HEK293 (cell line): ENCODE measurements around the gene SRSF12.

ENCODE experiments used
- BCL11A ChIP-seq: fragments of 450-650 bp; formaldehyde crosslinking; IDR thresholded peaks from 2 replicates; pipeline ENCODE4 v1.5.1; 2016; ENCODE audit warnings: low read depth, missing biosample characterization, missing genetic modification characterization
- EGR2 ChIP-seq: fragments of 450-650 bp; formaldehyde crosslinking; IDR thresholded peaks from 2 replicates; pipeline ENCODE4 v1.5.1; 2016; ENCODE audit warnings: low read depth, missing biosample characterization, missing genetic modification characterization
- GLI4 ChIP-seq: fragments of 450-650 bp; formaldehyde crosslinking; IDR thresholded peaks from 2 replicates; pipeline ENCODE4 v1.5.1; 2016; ENCODE audit warnings: missing biosample characterization, missing genetic modification characterization
- GLIS2 ChIP-seq: fragments of 450-650 bp; formaldehyde crosslinking; IDR thresholded peaks from 2 replicates; pipeline ENCODE4 v1.5.1; 2016; ENCODE audit warnings: missing biosample characterization, missing genetic modification characterization
- HOXA7 ChIP-seq: sonication (generic); formaldehyde crosslinking; IDR thresholded peaks from 2 replicates; pipeline ENCODE4 v1.8.1; 2022; ENCODE audit warnings: missing genetic modification reagents, borderline replicate concordance
- KLF1 ChIP-seq: fragments of 450-650 bp; formaldehyde crosslinking; IDR thresholded peaks from 2 replicates; pipeline ENCODE4 v1.5.1; 2016; ENCODE audit warnings: missing biosample characterization, missing genetic modification characterization
- KLF10 ChIP-seq: fragments of 450-650 bp; IDR thresholded peaks from 2 replicates; pipeline ENCODE4 v1.5.1; 2018; ENCODE audit warnings: missing biosample characterization, mild to moderate bottlenecking, missing genetic modification characterization
- KLF8 ChIP-seq: fragments of 450-650 bp; formaldehyde crosslinking; IDR thresholded peaks from 2 replicates; pipeline ENCODE4 v1.5.1; 2016; ENCODE audit warnings: missing biosample characterization, missing genetic modification characterization
- KLF9 ChIP-seq: fragments of 450-650 bp; formaldehyde crosslinking; IDR thresholded peaks from 2 replicates; pipeline ENCODE4 v1.5.1; 2016; ENCODE audit warnings: missing biosample characterization, missing genetic modification characterization, low read depth
- MZF1 ChIP-seq: fragments of 450-650 bp; formaldehyde crosslinking; IDR thresholded peaks from 2 replicates; pipeline ENCODE4 v1.5.1; 2017; ENCODE audit warnings: missing biosample characterization, missing genetic modification characterization, borderline replicate concordance
- OSR2 ChIP-seq: fragments of 450-650 bp; formaldehyde crosslinking; IDR thresholded peaks from 2 replicates; pipeline ENCODE4 v1.5.1; 2016; ENCODE audit warnings: missing biosample characterization, missing genetic modification characterization
- PBX3 ChIP-seq: sonication (generic); formaldehyde crosslinking; IDR thresholded peaks from 2 replicates; pipeline ENCODE4 v1.8.1; 2022; ENCODE audit warnings: mild to moderate bottlenecking, moderate library complexity, missing genetic modification reagents
- PRDM4 ChIP-seq: fragments of 450-650 bp; formaldehyde crosslinking; IDR thresholded peaks from 2 replicates; pipeline ENCODE4 v1.5.1; 2017; ENCODE audit warnings: missing biosample characterization, missing genetic modification characterization
- TRIM28 ChIP-seq: IDR thresholded peaks from 2 replicates; pipeline ENCODE4 v1.6.1; 2011; ENCODE audit warnings: low read length, control low read depth, borderline replicate concordance
- WT1 ChIP-seq: fragments of 450-650 bp; formaldehyde crosslinking; IDR thresholded peaks from 2 replicates; pipeline ENCODE4 v1.5.1; 2016; ENCODE audit warnings: missing biosample characterization, missing genetic modification characterization
- ZBTB21 ChIP-seq: fragments of 450-650 bp; formaldehyde crosslinking; IDR thresholded peaks from 2 replicates; pipeline ENCODE4 v1.5.1; 2017; ENCODE audit warnings: missing biosample characterization, missing genetic modification characterization
- ZIC2 ChIP-seq: fragments of 450-650 bp; formaldehyde crosslinking; IDR thresholded peaks from 2 replicates; pipeline ENCODE4 v1.5.1; 2016; ENCODE audit warnings: missing biosample characterization, missing genetic modification characterization
- ZNF112 ChIP-seq: fragments of 450-650 bp; formaldehyde crosslinking; IDR thresholded peaks from 2 replicates; pipeline ENCODE4 v1.5.0; 2017; ENCODE audit warnings: missing biosample characterization, missing genetic modification characterization
- ZNF114 ChIP-seq: fragments of 450-650 bp; formaldehyde crosslinking; IDR thresholded peaks from 2 replicates; pipeline ENCODE4 v1.5.0; 2017; ENCODE audit warnings: missing biosample characterization, missing genetic modification characterization
- ZNF175 ChIP-seq: fragments of 450-650 bp; formaldehyde crosslinking; IDR thresholded peaks from 2 replicates; pipeline ENCODE4 v1.5.1; 2016; ENCODE audit warnings: missing biosample characterization, missing genetic modification characterization
- ZNF221 ChIP-seq: fragments of 450-650 bp; formaldehyde crosslinking; IDR thresholded peaks from 2 replicates; pipeline ENCODE4 v1.5.1; 2017; ENCODE audit warnings: missing biosample characterization, missing genetic modification characterization, borderline replicate concordance
- ZNF248 ChIP-seq: fragments of 450-650 bp; formaldehyde crosslinking; IDR thresholded peaks from 2 replicates; pipeline ENCODE4 v1.5.1; 2017; ENCODE audit warnings: missing biosample characterization, missing genetic modification characterization
- ZNF274 ChIP-seq, 2 experiments: fragments of 200-500 bp in 1 of 2; fragments of 450-650 bp in 1 of 2; sonication (Bioruptor generic) in 1 of 2; formaldehyde crosslinking in 1 of 2; IDR thresholded peaks; 2 replicates each; pipeline versions ENCODE4 v1.5.1 to v1.6.1; 2014 to 2016; ENCODE audit warnings: borderline replicate concordance in 1 of 2, inconsistent platforms in 1 of 2, low read length in 1 of 2, missing biosample characterization in 1 of 2, missing genetic modification characterization in 1 of 2
- ZNF280D ChIP-seq: fragments of 450-650 bp; formaldehyde crosslinking; IDR thresholded peaks from 2 replicates; pipeline ENCODE4 v1.5.1; 2016; ENCODE audit warnings: missing biosample characterization, missing genetic modification characterization
- ZNF311 ChIP-seq: fragments of 450-650 bp; formaldehyde crosslinking; IDR thresholded peaks from 2 replicates; pipeline ENCODE4 v1.5.1; 2017; ENCODE audit warnings: missing biosample characterization, missing genetic modification characterization, borderline replicate concordance
- ZNF350 ChIP-seq: fragments of 450-650 bp; formaldehyde crosslinking; IDR thresholded peaks from 2 replicates; pipeline ENCODE4 v1.5.0; 2017; ENCODE audit warnings: missing biosample characterization, mild to moderate bottlenecking, missing genetic modification characterization
- ZNF600 ChIP-seq: fragments of 450-650 bp; formaldehyde crosslinking; IDR thresholded peaks from 2 replicates; pipeline ENCODE4 v1.5.1; 2016; ENCODE audit warnings: missing biosample characterization, missing genetic modification characterization
- ZNF624 ChIP-seq: fragments of 450-650 bp; formaldehyde crosslinking; IDR thresholded peaks from 2 replicates; pipeline ENCODE4 v1.5.1; 2017; ENCODE audit warnings: missing biosample characterization, missing genetic modification characterization
- ZNF629 ChIP-seq: fragments of 450-650 bp; formaldehyde crosslinking; IDR thresholded peaks from 2 replicates; pipeline ENCODE4 v1.5.1; 2017; ENCODE audit warnings: missing biosample characterization, missing genetic modification characterization
- ZNF830 ChIP-seq: fragments of 450-650 bp; IDR thresholded peaks from 2 replicates; pipeline ENCODE4 v1.5.0; 2018; ENCODE audit warnings: missing biosample characterization, missing genetic modification characterization, low read depth, mild to moderate bottlenecking, moderate library complexity
- ZSCAN30 ChIP-seq: fragments of 450-650 bp; IDR thresholded peaks from 2 replicates; pipeline ENCODE4 v1.5.1; 2018; ENCODE audit warnings: missing biosample characterization, mild to moderate bottlenecking, missing genetic modification characterization, moderate library complexity
- ZXDB ChIP-seq: fragments of 450-650 bp; formaldehyde crosslinking; IDR thresholded peaks from 2 replicates; pipeline ENCODE4 v1.5.1; 2016; ENCODE audit warnings: missing biosample characterization, missing genetic modification characterization
- TF ChIP-seq, protein P1 (sequence below): fragments of 450-650 bp; formaldehyde crosslinking; IDR thresholded peaks from 2 replicates; pipeline ENCODE4 v1.5.1; 2017; ENCODE audit warnings: missing biosample characterization, missing genetic modification characterization

The SRSF12 gene

DNA sequence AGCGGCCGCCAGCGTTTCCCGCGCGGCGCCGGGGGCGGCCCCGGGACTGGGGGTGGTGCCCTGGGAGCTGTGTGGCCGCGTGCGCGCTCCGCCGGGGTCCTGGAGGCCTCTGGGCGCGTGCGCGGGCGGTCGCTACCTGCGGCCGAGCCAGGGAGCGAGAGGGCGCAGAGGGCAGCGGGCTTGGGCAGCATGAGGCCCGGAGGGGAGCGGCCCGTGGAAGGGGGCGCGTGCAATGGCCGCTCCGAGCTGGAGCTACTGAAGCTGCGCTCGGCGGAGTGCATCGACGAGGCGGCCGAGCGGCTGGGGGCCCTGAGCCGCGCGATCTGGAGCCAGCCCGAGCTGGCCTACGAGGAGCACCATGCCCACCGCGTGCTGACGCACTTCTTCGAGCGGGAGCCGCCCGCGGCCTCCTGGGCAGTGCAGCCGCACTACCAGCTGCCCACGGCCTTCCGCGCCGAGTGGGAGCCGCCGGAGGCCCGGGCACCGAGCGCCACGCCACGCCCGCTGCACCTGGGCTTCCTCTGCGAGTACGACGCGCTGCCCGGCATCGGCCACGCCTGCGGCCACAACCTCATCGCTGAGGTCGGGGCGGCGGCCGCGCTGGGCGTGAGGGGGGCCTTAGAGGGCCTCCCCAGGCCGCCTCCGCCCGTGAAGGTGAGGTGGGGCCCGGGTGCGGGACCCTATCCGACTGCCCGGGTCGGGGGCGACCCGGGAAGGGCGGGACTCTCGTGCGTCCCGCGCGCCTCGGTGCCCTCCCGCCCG, 28.3 kb upstream of the SRSF12 start, which contains the start of gene PM20D2 (continued):
- TF ChIP-seq KLF1 (tag by site-specific recombination) (peak; percentile 82), ZNF600 (tag by site-specific recombination) (0 out of 2 replicates have a peak, but pooled peaks have one; percentile 50), ZNF830 (tag by site-specific recombination) (no peak), TRIM28 (peak; percentile 75; the same call in 1 of the 2 replicates), KLF9 (peak; percentile 48; the same call in 1 of the 2 replicates), EGR2 (tag by site-specific recombination) (0 out of 2 replicates have a peak, but pooled peaks have one; percentile 14), ZNF175 (tag by site-specific recombination) (no peak), PBX3 (CRISPR knock-in tag) (peak; percentile 88), ZNF248 (tag by site-specific recombination) (no peak), ZBTB21 (no peak), KLF8 (tag by site-specific recombination) (peak; percentile 89; the same call in 1 of the 2 replicates), BCL11A (tag by site-specific recombination) (0 out of 2 replicates have a peak, but pooled peaks have one; percentile 24), OSR2 (tag by site-specific recombination) (peak; percentile 69), WT1 (tag by site-specific recombination) (no peak), GLI4 (tag by site-specific recombination) (peak; percentile 58; the same call in 1 of the 2 replicates), ZNF350 (tag by site-specific recombination) (no peak), PRDM4 (tag by site-specific recombination) (no peak; the same call in 1 of the 2 replicates), ZNF311 (tag by site-specific recombination) (no peak), ZNF221 (no peak), ZNF112 (no peak), KLF10 (tag by site-specific recombination) (peak; percentile 77), ZNF114 (tag by site-specific recombination) (no peak), ZXDB (tag by site-specific recombination) (peak; percentile 83), ZNF624 (tag by site-specific recombination) (no peak), ZIC2 (peak; percentile 64; the same call in 1 of the 2 replicates), ZNF629 (tag by site-specific recombination) (no peak; the same call in 1 of the 2 replicates), ZSCAN30 (tag by site-specific recombination) (peak; percentile 83), GLIS2 (tag by site-specific recombination) (peak; percentile 83), MZF1 (tag by site-specific recombination) (0 out of 2 replicates have a peak, but pooled peaks have one; percentile 36), ZNF280D (tag by site-specific recombination) (no peak), HOXA7 (CRISPR knock-in tag) (no peak), ZNF274 (IDR thresholded peaks at IDR 0.05; ENCODE audit: low read length) (no peak), ZNF274 (tag by site-specific recombination; IDR thresholded peaks at IDR 0.05; ENCODE audit: borderline replicate concordance) (no peak)
- TF ChIP-seq, protein P1, sequence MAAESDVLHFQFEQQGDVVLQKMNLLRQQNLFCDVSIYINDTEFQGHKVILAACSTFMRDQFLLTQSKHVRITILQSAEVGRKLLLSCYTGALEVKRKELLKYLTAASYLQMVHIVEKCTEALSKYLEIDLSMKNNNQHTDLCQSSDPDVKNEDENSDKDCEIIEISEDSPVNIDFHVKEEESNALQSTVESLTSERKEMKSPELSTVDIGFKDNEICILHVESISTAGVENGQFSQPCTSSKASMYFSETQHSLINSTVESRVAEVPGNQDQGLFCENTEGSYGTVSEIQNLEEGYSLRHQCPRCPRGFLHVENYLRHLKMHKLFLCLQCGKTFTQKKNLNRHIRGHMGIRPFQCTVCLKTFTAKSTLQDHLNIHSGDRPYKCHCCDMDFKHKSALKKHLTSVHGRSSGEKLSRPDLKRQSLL (tag by site-specific recombination): peak; percentile 66; the same call in 1 of the 2 replicates
